NCI-H2081 (cell line): Measurements from ENCODE around the gene JPT2.

Source experiments
- DNase-seq, 2 experiments: peaks; one replicate each; lab custom pipeline; 2025; lab: John Stamatoyannopoulos, UW

The JPT2 gene, protein sequence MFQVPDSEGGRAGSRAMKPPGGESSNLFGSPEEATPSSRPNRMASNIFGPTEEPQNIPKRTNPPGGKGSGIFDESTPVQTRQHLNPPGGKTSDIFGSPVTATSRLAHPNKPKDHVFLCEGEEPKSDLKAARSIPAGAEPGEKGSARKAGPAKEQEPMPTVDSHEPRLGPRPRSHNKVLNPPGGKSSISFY

DNA sequence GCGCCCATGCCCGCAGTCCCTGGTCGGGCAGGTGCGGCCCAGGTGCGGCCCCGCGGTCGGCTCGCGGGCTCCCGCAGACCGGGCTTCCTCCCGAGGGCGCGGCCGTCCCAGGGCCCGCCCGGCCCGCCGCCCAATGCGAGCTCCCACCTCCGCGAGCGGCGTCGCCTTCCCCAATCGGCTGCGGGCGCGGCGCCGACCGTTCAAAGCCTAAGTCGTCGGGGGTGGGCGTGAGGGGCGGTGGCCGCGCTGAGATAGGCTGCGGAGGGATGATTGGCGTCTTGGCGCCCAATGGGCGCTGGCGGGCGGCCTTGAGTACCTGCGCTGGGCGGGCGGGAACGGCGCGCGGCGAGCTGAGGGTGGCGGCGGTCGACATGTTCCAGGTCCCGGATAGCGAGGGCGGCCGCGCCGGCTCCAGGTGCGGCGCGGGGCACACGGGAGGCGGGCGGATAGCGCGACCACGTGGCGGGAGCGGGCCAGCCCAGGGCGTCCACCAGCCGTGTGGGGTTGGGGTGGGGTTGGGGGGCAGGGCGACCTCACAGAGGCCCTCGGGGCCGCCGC is at the start of gene JPT2:
TSS of gene JPT2 (plus strand) at position 338 of the 558 bp plus-strand sequence. CDS start at position 372, 34 bp downstream.
- peak; percentile 97 to 99 for DNase-seq

DNA sequence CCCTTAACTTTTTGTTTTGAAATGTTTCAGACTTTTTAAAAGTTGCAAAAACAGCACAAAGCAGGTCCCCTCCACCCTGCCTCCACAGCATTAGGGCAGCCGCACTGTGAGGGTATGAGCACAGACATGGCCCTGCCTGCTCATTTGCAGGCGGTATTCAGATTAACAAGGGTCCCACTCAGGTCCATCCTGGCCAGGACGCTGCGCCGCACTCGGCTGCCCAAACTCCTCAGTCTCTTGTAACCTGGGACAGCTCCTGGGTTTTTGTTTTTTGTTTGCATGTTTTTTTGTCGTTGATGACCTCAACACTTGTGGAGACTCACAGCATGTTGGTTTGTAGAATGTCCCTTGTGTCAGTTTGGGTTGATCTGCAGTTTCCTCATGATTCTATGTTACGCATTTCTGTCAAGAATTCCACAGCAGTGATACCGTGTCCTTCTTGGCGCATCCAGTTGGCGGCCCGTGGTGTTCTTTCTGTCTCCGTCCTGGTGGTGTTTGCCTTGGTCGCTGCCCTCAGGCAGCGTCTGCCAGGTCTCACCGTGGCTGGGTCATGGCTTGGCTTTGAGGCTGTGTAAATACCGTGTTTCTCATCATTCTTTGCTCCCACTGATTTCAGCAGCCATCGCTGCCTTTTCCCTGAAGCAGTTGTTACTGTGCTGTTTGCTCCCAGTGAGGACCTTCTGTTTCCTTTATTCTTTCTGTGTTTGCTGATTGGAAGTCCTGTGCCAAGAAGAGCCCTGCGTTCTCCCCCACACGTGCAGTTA is 47.4 kb upstream of the JPT2 start:
- no peak for DNase-seq

DNA sequence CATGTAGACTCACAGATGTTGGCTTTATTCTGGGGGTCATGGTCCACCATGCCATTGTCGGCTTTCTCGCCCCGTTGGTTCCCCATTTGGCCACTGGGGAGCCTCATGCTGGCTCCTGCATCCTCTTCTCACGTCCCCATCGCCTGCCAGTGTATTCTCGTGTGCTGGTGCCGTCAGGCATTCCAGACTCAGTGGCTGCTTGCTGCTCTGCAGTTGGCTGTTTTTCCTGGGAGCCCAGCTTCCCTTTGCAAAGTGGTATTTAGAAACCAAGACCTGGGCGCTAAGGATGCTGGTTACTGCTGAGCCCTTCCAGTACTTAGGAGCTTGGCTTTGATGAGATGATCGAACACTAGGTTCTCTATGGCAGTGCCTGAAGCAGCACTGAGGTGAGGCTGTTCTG is 46.8 kb upstream of the JPT2 start:
- no peak for DNase-seq

DNA sequence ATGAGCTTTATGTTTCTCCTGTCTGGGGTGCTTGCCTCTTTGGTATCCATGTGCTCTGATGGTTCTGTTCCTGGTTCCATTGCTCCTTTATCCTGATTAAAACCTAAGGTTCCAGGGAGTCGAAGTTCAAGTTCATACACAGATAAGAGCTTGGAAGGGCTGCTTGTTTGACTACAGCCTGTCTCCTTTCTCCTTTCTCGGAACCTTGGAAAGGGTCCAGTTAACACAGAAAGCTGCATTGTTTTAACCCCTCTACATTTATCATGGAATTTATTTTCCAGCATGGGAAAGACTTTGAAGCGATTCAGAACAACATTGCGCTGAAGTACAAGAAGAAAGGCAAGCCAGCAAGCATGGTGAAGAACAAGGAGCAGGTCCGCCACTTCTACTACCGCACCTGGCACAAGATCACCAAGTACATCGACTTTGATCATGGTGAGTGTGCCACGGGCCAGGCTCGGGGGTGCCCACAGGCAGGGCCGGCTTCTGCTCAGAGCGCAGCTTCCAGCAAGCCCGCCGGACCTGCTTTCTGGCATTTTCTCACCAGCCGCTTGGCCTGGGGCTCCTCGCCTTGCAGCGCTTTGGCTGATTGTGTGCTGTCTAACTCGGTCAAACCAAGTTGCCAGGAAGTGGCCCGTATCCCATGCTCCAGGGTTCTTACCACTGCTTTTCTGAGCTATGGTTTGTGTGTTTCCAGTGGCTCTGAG is 46.0 kb upstream of the JPT2 start:
- no peak for DNase-seq

- no peak for DNase-seq
These were observed 45.5 kb upstream of the JPT2 start for GRCh38 chr16:1632638-1632970.

DNA sequence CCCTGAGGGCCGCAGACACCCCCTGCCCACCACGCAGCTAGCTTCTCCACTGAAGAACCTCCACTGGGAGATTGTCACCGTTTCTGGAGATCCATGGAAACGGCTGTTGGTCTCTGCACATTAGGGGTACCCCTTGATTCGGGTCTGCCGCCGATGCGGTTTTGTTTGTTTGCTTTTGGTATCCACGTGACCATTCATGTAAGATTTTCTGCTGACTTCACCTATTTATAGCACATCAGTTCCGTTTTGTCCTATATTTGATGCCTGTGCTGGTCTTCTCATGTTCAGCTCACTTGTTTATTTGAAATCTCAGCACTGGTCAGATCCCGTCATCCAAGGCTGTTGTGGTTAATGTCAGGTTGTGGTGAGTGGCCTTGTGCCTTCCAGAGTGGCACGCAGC is 44.8 kb upstream of the JPT2 start:
- DNase-seq = no peak

- DNase-seq = no peak
These were observed 43.5 kb upstream of the JPT2 start for GRCh38 chr16:1634541-1634940.

GRCh38 chr16:1635070-1635469 is 43.0 kb upstream of the JPT2 start:
- no peak for DNase-seq

GRCh38 chr16:1637526-1637925 is 40.6 kb upstream of the JPT2 start:
- DNase-seq = no peak

DNA sequence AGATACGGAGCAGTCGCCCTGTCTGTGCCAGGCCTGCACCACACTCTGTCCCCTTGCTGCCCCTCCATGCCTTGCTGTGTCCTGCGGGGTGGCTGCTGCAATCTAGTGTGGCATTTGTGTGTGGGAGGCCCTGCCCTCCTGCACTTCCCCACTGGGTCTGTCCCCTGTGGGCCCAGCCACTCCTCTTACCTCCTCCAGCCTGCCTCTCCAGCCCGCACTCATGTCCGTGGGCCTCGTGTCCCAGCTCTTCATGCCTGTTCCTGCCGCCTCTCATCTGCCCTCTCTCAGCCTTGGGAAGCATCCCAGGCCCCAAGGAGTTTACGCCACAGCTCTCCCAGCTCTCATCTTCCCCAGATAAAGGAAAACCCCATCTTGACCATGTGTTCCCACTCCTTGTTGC is 39.3 kb upstream of the JPT2 start:
- no peak for DNase-seq

GRCh38 chr16:1639282-1639681 is 38.8 kb upstream of the JPT2 start:
- no peak for DNase-seq

DNA sequence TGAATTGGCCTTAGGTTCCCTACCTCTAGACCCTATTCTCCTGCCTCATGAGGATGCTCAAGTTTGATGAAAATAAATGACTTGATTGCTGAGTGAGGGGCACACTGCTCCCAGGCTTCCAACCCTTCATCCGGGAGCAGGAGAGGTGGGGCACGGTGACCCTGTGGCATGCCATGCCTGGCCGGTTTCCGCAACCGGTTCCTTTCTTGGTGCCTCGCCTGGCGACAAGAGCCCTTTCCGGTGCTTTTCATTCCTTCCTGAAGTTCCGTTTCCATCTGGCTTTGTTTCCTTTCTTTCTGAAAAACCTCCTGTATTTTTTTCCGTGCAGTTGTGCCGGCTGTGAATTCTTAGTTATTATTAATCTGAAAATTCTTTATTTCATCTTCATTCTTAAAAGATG is 38.2 kb upstream of the JPT2 start:
- DNase-seq = no peak

DNA sequence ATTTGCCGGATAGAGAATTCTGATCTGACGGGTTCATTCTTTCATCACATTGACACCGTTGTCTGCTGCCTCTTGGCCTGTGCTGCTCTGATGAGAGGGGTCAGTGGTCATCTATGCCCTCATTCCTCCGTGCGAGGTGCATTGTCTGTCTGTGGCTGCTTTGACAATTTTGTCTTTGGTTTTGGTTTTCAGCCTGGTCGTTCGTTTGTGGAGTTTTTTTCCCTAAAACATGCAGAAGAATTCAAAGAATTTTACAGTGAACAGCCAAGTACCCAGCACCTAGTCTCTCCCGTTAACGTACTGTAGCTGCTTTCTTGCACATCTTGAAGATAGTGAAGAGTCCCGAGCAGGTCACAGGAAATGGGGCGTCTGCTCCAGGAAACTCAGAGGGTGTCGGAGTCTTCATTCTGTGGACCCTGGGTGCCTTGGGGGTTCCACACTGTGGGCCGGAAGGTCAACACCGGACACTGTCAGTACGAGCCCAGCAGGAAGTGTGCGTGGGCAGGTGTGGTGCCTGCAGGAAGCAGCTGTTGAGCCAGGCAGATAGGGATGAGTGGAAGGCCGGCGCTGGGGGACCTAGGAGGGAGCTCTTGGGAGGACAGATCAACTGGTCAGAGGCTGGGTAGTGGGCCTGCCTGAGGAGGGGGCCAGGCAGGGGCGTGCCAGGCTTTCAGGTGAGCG is 37.7 kb upstream of the JPT2 start:
- no peak for DNase-seq

GRCh38 chr16:1641261-1641660 is 36.8 kb upstream of the JPT2 start:
- no peak for DNase-seq

- no peak for DNase-seq
These were observed 35.9 kb upstream of the JPT2 start for GRCh38 chr16:1642148-1642547.

GRCh38 chr16:1642753-1643152 is 35.3 kb upstream of the JPT2 start:
- no peak for DNase-seq

DNA sequence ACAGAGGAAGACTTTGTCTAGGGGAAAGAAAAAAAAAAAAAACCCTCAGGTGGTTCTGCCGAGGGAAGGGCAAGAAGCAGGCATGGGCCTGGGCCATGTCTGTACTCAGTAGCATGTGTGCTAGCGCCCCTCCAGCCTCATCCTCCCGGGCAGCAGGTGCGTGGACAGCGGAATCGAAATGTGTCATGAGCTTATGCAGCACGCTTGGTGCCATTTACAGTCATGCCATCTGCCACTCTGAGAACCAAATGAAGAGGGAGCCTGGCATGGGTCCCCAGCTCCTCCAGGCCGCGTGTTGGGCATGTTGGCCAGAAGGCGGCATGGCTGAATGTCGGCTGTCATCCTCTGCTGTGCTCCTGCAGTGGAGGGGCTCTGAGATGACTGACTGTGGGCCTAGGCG is 34.6 kb upstream of the JPT2 start:
- DNase-seq = no peak

DNA sequence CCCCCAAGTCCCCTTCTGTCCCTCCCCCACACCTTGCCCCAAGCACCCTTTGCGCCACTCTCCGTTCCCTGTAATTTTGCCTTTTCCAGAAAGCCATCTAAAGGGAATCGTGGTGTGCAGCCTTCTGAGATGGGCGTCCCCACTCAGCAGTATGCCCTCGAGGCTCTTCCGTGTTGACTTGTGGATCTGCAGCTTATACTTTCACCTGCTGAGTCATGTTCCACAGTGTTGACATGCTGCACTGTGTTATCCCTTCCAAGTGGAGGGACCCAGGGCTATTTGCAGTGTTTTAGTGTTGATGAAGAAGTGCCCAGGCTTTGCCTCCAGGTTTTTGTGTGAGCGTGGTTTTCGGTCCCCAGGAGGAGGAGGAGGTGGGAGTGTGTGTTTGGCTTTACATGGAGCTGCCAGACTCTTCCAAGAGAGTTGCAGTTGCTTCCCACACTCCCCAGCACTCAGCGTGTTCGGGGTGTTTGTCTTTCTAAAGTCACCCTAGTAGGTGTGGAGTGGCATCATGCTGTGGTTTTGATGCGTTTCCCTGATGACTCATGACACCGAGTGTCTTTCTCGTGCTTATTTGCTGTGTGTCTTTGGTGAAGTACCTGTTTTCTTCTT is 32.1 kb upstream of the JPT2 start:
- peak; percentile 18 to 62 for DNase-seq

DNA sequence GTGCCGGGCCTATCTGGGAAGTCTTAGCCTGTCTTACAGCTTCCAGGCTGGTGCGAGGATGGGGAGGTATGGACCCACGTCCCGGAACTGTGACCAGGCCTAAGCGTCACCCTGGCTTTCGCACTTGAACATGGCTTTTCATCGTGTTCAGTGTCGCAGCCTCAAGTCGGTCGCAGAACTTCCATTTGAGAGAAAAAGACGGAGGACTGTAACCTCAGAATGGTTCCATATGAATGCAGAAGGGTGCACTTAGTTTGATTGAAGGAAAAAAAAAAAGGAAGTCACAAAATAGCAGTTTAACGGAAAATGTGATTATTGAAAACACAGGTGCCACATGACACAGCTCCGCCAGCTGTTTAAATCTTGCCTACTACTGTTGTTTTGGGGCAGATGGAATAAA is 30.2 kb upstream of the JPT2 start:
- no peak for DNase-seq

GRCh38 chr16:1650131-1650530 is 27.9 kb upstream of the JPT2 start:
- no peak for DNase-seq

- no peak for DNase-seq
These were observed 26.7 kb upstream of the JPT2 start for GRCh38 chr16:1651094-1651973.
